Stimulated activated CD4-positive, alpha-beta T cell treated with anti-CD3 and anti-CD28 coated beads, Interleukin-2, amount 100 ng/mL, for 4 hours (primary cell): ENCODE results near the gene GLDC.
"Not testable (repeated sequence)": the region's sequence is repeated elsewhere in the genome, so short reads cannot be mapped to it uniquely, and the experiment has no call there.

Source experiments
- DNase-seq: peaks from one replicate; pipeline ENCODE4 v3.0.0-alpha.2; 2020; ENCODE audit warnings: low read depth

The GLDC gene

GRCh38 chr9:6664204-6664680, 18.7 kb upstream of the GLDC start:
- DNase-seq: no peak

GRCh38 chr9:6660512-6660911, 15.0 kb upstream of the GLDC start:
- DNase-seq: no peak

- DNase-seq: no peak
These were observed 13.3 kb upstream of the GLDC start for GRCh38 chr9:6658628-6659353.

- DNase-seq: no peak
These were observed 11.2 kb upstream of the GLDC start for GRCh38 chr9:6656614-6657300.

GRCh38 chr9:6655036-6655435, 9.5 kb upstream of the GLDC start:
- no peak for DNase-seq

- no peak for DNase-seq
These were observed 736 bp upstream of the GLDC start for GRCh38 chr9:6646293-6646636.

- not testable (repeated sequence) for DNase-seq
These were observed 499 bp downstream of the GLDC start for GRCh38 chr9:6645105-6645354.

GRCh38 chr9:6644346-6645104, 1.0 kb downstream of the GLDC start:
- DNase-seq: no peak

GRCh38 chr9:6641961-6642360, 3.6 kb downstream of the GLDC start:
- no peak for DNase-seq

- DNase-seq: no peak
These were observed 4.0 kb downstream of the GLDC start for GRCh38 chr9:6641561-6641960.

GRCh38 chr9:6641056-6641455, 4.5 kb downstream of the GLDC start:
- no peak for DNase-seq

GRCh38 chr9:6640268-6641051, 5.1 kb downstream of the GLDC start:
- DNase-seq: no peak

GRCh38 chr9:6639622-6640021, 5.9 kb downstream of the GLDC start:
- DNase-seq: no peak

GRCh38 chr9:6634444-6634843, 11.1 kb downstream of the GLDC start:
- no peak for DNase-seq

GRCh38 chr9:6633378-6633777, 12.2 kb downstream of the GLDC start:
- DNase-seq: no peak

GRCh38 chr9:6632516-6633183, 12.9 kb downstream of the GLDC start:
- DNase-seq: no peak

GRCh38 chr9:6631207-6631512, 14.4 kb downstream of the GLDC start:
- no peak for DNase-seq

- DNase-seq: no peak
These were observed 14.9 kb downstream of the GLDC start for GRCh38 chr9:6630502-6631206.

- no peak for DNase-seq
These were observed 16.8 kb downstream of the GLDC start for GRCh38 chr9:6628704-6629103.

GRCh38 chr9:6625363-6625762, 20.2 kb downstream of the GLDC start:
- DNase-seq: no peak

- not testable (repeated sequence) for DNase-seq
These were observed 22.7 kb downstream of the GLDC start for GRCh38 chr9:6622784-6623183.

- DNase-seq: no peak
These were observed 24.7 kb downstream of the GLDC start for GRCh38 chr9:6620796-6621195.
